ENCODE results near the gene COX6A2.
"Not testable (repeated sequence)": the region's sequence is repeated elsewhere in the genome, so short reads cannot be mapped to it uniquely, and the experiment has no call there.

COX6A2 gene

GRCh38 chr16:31455601-31456314 is 27.6 kb upstream of the COX6A2 start:
- H3K4me3 ChIP-seq (ENCODE audit: low read depth, low read length): no peak overlapping the region
- no peak for DNase-seq (ENCODE audit: low read depth)

GRCh38 chr16:31453255-31454204 is 25.4 kb upstream of the COX6A2 start:
- H3K4me3 ChIP-seq (ENCODE audit: low read depth, low read length): no peak overlapping the region

More at GRCh38 chr16:31455601-31456314, 27.6 kb upstream of the COX6A2 start:
- TF ChIP-seq CTCF (IDR thresholded peaks at IDR 0.05; ENCODE audit: low read depth, low read length, missing control alignments): peak; percentile 71

GRCh38 chr16:31452631-31453106 is 24.5 kb upstream of the COX6A2 start:
- no peak for TF ChIP-seq CTCF (IDR thresholded peaks at IDR 0.05; ENCODE audit: low read depth, low read length, missing control alignments)
- DNase-seq (ENCODE audit: low read depth): no peak
- no peak overlapping the region for H3K4me3 ChIP-seq (ENCODE audit: low read depth, low read length)

More at GRCh38 chr16:31453255-31454204, 25.4 kb upstream of the COX6A2 start:
- DNase-seq (ENCODE audit: low read depth): no peak
- no peak for TF ChIP-seq CTCF (IDR thresholded peaks at IDR 0.05; ENCODE audit: low read depth, low read length, missing control alignments)

- no peak for DNase-seq (ENCODE audit: low read depth)
- no peak overlapping the region for H3K4me3 ChIP-seq (ENCODE audit: low read depth, low read length)
- peak; percentile 37 for TF ChIP-seq CTCF (IDR thresholded peaks at IDR 0.05; ENCODE audit: low read depth, low read length, missing control alignments)
Measured at GRCh38 chr16:31451681-31452351, 23.7 kb upstream of the COX6A2 start.

GRCh38 chr16:31451201-31451600 is 23.0 kb upstream of the COX6A2 start:
- DNase-seq (ENCODE audit: low read depth): no peak
- no peak overlapping the region for H3K4me3 ChIP-seq (ENCODE audit: low read depth, low read length)
- no peak for TF ChIP-seq CTCF (IDR thresholded peaks at IDR 0.05; ENCODE audit: low read depth, low read length, missing control alignments)

- not testable (repeated sequence) for DNase-seq (ENCODE audit: low read depth); H3K4me3 ChIP-seq (ENCODE audit: low read depth, low read length)
Measured at GRCh38 chr16:31445931-31446330, 17.8 kb upstream of the COX6A2 start.

GRCh38 chr16:31441956-31442355 is 13.8 kb upstream of the COX6A2 start:
- H3K4me3 ChIP-seq (ENCODE audit: low read depth, low read length): no peak overlapping the region; the same call in 1 of the 2 replicates
- TF ChIP-seq CTCF (IDR thresholded peaks at IDR 0.05; ENCODE audit: low read depth, low read length, missing control alignments): no peak
- DNase-seq (ENCODE audit: low read depth): no peak

Data from GM12864 (cell line).